ENCODE results near the gene RAB8A.
A peak's percentile ranks its signal among the peaks of the same experiment; 100 is the strongest.
"Not testable (repeated sequence)": the region's sequence is repeated elsewhere in the genome, so short reads cannot be mapped to it uniquely, and the experiment has no call there.

The RAB8A gene

GRCh38 chr19:16113727-16114126 is 2.0 kb downstream of the RAB8A start:
- no peak for DNase-seq

DNA sequence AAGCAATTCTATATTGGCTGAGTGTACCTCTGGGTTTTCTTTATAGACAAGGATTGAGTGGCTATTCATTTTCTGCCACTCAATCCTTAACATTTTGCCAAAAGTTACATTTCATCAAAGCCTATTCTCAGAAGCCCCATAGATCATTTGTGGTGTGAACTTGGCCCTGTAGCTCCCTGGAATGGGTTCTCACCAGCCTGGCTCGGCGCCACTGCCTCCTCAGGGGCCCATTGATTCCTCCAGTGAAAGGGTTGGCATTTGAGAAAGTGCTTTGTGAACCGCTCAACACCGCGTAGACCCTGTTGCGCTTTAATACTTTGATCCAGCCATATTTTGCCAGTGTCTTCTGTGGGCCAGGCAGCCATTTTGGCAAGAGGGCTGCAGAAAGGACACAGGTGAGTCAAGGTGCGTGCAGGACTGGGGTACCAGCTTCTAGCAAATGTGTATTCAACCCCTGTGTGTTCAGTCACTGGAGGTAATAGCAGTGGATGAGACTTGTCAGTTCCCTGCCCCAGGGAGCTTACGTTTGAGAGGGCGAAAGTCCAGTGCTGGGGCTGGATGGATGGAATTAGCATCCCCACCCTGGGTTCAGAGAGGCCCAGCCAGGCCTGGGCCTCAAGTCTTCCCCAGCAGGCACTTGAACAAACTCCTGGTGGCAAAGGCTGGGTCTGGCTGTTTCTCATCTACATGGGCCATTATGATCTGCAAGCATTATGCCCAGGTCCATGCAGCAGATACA is 3.8 kb downstream of the RAB8A start:
- peak in 1 of 2 donors; percentile 41 for DNase-seq

DNA sequence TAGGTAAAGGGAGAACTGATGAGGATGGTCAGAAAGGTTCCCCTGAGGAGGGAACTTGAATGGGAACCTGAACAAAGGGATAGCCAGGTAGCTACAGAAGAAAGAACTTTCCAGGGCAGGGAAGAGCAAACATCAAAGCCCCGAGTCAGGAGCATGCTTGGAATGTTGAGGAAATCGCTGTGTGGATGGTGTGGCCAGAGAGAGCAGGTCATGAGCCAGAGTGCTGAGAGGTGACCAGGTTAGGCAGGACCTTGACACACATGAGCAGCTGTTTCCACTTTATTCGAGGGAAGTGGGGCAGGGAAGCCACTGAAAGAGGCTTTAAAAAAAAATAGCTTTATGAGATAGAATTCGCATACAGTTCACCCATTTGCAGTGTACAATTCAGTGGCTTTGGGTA is 4.4 kb downstream of the RAB8A start:
- DNase-seq = no peak

GRCh38 chr19:16117594-16118033 is 5.9 kb downstream of the RAB8A start:
- DNase-seq = no peak

GRCh38 chr19:16118489-16119033 is 6.9 kb downstream of the RAB8A start:
- DNase-seq = peak in 1 of 2 donors; percentile 15

GRCh38 chr19:16119075-16119857 is 7.6 kb downstream of the RAB8A start:
- not testable (repeated sequence) for DNase-seq

DNA sequence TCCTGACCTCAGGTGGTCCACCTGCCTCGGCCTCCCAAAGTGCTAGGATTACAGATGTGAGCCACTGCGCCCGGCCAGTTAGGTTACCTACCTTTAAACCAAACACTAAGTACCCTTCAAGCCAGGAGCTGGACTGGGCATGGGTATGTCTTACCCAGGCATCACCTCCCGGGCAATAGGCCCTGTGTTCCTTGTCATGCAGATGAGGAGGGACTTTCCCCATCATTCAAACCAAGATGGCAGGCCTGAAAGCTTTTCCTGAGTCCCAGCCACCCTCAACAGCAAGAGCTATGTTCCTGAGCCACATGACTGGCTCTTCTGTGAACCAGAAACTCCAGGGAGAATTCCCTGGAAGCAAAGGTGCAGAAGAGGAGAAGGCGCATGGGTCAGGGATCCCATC is 9.5 kb downstream of the RAB8A start:
- DNase-seq = no peak

- DNase-seq = no peak
Measured at GRCh38 chr19:16121967-16122366, 10.3 kb downstream of the RAB8A start.

- no peak for DNase-seq
Measured at GRCh38 chr19:16124953-16125352, 13.3 kb downstream of the RAB8A start.

GRCh38 chr19:16125737-16126495 is 14.2 kb downstream of the RAB8A start:
- no peak for DNase-seq

DNA sequence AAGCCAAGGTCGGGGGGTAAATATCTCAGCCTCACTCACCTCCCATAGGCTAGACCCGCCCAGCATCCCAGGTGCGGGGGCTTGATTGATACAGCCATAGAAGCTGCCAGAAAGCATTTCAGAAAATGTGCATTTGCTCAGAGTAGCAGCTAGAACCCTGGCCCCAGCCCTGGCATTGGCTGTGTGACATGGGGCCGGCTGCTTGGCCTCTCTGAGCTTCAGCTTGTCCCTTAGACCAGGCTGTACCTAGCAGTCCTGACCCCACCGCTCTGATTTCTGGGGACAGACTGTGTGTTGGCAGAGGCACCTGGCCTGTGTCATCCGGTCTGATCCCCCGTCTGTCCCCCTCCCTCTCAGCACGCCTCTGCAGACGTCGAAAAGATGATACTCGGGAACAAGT is 15.4 kb downstream of the RAB8A start:
- no peak for DNase-seq

DNA sequence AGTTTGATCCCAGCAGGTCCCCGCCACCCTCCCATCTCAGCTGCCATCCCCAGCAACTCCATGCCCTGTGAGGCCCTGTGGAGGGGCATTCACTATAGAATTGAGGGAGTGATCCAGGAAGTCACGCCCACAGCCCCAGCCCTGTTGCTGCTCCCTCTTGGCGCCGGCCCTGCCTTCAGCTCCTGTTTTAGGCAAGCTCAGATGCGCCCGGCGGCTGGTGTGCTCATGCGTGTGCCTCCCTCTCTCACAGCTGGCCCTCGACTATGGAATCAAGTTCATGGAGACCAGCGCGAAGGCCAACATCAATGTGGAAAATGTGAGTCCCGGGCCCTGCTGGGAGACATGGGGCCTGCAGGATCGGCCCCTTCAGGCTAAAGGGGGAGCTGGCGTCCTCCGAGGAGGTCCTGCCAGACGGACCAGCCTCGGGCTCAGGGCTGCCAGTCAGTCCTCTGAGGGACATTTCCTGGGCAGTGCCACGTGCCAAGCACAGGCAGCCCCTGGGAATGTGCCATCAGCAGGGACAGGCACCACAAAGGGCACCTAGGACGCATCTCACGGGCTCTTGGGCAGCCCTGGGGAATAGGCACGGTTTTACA is 16.2 kb downstream of the RAB8A start:
- DNase-seq = no peak

GRCh38 chr19:16131648-16132047 is 20.0 kb downstream of the RAB8A start:
- no peak for DNase-seq

DNA sequence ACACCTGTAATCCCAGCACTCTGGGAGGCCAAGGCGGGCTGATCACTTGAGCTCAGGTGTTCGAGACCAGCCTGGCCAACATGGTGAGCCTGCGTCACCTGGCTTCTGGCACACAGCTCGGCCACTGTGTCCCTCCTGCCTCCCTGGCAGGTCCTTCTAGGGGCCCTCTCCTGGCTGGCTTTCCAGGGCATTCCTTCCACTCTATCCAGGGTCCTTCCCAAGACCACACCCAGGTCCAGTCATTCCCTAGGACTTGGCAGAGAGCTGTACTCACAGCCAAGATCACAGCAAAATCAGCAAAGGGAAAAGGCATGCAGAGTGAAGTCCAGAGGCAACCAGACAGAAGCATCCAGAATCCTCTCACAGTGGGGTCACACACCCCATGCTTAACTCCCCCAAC is 22.1 kb downstream of the RAB8A start:
- no peak for DNase-seq

- DNase-seq = no peak
Measured at GRCh38 chr19:16134510-16134909, 22.8 kb downstream of the RAB8A start.

- no peak for DNase-seq
Measured at GRCh38 chr19:16135430-16136127, 23.9 kb downstream of the RAB8A start.

DNA sequence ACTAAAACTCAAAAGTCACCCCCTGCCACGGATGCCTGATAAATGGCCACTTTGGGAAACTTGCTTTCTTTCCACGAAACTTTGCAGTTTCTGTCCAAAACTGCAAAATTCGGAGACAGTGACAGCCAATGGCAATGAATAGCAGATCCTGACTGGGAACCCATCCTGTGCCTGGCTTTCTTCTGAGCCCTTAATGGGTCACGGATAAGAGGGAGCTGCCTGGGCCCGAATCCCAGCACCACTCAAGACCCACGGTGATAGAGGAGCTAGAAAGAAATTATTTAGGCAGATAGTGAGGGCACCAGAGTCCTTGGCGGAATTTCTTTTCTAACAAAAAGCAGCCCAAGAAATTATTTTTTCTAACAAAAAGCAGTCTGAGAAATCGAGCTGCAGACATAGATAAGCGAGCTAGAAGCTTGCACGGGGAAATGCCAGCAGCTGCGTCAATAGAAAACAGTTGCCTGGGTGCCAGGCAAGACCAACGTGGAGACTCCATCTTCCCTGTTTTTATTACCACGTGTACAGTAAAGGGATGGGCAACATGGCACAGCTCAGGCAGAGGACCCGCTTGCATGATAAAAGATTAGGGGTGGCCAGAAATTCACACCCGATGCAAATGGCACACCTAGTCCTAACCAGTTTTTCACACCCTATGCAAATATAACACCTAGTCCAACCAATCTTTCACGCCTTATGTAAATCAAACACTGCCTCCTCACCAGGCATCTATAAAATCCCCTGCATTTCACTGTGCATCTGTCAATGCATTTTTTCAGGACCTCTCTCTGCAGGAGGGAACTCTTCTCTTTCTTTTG is 24.7 kb downstream of the RAB8A start:
- DNase-seq = no peak

- DNase-seq = no peak
Measured at GRCh38 chr19:16139752-16140151, 28.1 kb downstream of the RAB8A start.

DNA sequence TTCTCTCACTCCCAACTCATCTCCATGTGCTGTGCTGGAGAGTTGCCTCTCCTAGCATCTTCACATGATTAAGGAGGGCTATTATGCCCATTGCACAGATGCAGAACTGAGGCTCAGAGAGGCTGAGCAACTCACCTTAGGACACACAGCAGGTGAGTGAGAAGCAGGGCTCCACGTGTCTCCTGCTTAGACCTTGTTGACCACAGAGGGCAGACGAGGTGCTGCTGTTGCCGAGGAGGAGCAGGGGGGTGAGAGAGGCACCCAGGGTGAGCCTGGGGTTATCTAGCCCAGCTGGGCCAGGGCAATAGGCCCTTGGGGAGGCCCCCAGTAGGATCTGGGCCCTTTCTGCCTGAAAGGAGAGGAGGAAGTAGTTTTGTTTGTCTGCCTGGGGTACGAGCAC is 29.4 kb downstream of the RAB8A start:
- no peak for DNase-seq

DNA sequence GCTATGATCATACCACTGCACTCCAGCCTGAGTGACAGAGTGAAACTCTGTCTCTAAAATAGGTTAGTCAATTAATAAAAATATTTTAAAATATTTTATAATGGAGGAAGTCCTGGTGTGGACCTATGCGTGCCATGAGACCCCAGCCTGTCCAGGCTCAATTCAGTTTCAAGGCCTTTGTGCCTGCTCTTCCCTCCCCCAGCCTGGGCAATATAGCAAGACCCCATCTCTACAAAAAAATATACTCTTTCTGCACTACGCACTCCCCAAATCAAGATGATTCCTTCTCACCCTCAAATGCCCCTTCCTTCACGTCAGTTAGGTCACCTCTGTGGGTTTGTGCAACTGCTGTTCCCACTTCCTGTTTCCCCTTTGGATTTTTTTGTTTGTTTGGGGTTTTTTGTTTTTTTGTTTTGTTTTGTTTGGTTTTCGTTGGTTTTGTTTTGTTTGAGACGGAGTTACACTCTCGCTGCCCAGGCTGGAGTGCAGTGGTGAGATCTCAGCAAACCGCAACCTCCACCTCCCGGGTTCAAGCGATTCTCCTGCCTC is 30.4 kb downstream of the RAB8A start:
- no peak for DNase-seq

All from hippocampal formation (tissue), 2 donors.